ENCODE results near the gene KNDC1.

KNDC1 gene

DNA sequence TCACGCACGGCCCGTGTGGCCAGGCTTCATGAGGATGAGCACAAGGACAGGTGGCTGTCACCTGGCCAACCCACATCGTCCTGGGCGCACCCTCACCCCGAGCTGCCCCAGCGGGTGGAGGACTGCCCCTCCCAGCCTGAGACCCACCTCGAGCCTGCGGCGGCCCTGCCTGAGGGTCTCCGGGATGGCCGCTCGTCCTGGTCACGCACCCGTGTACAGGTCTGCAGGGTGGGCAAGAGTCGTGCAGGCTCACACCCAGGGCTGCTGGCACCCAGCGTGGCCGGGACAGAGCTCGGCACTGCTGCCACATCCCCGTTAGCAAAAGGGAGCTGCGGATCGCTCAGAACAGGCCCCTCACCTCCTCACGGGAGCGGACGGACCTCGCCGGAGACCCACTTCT, 55.6 kb downstream of the KNDC1 start:
- no peak for TF ChIP-seq ZNF785 (tag by site-specific recombination; IDR thresholded peaks at IDR 0.05)
- ChIA-PET POLR2A (no interaction called here), CTCF (interaction anchor here (0.6 to 1.0 kb wide), 2 partner anchors 16 to 72 kb away, joined by 3 to 5 read pairs; no protein-coding TSS in a partner anchor)
- H3K4me3 ChIP-seq (ENCODE audit: low read depth, low read length), result no peak overlapping the region
- H3K36me3 ChIP-seq (ENCODE audit: control insufficient read depth in 2 of 2, insufficient read depth in 1 of 2, low read length in 2 of 2), result no peaks in the 10 kb centered on the region
- H3K27ac ChIP-seq (ENCODE audit: extremely low read depth, low read depth, low read length), result no peak overlapping the region
- no peaks in the 10 kb centered on the region for H3K4me1 ChIP-seq (ENCODE audit: control insufficient read depth, insufficient read depth, low read length)
- no peaks in the 10 kb centered on the region for H3K9me3 ChIP-seq (ENCODE audit: control insufficient read depth, insufficient read depth, low read depth, low read length)

DNA sequence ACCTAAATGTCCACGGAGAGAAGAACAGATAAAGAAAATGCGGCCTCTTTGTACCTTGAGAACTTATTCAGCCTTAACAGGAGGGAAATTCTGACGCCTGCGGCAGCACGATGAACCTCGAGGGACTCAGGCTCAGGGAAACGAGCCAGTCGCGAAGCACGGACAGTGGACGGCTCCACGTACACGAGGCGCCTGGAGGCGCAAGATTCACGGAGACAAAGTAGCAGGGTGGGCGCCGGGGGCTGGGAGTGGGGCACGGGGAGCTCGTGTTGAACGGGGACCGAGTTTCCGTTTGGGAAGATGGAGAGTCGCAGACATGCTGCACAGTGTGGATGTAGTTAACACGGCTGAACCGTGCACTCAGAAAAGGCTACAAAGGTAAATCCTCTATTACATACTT, 56.8 kb downstream of the KNDC1 start:
- TF ChIP-seq, protein P1, sequence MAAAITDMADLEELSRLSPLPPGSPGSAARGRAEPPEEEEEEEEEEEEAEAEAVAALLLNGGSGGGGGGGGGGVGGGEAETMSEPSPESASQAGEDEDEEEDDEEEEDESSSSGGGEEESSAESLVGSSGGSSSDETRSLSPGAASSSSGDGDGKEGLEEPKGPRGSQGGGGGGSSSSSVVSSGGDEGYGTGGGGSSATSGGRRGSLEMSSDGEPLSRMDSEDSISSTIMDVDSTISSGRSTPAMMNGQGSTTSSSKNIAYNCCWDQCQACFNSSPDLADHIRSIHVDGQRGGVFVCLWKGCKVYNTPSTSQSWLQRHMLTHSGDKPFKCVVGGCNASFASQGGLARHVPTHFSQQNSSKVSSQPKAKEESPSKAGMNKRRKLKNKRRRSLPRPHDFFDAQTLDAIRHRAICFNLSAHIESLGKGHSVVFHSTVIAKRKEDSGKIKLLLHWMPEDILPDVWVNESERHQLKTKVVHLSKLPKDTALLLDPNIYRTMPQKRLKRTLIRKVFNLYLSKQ (tag by site-specific recombination; IDR thresholded peaks at IDR 0.05; ENCODE audit: borderline replicate concordance), result no peak
- TF ChIP-seq ZNF585B (tag by site-specific recombination; IDR thresholded peaks at IDR 0.05) (no peak), ZBTB7A (tag by site-specific recombination; IDR thresholded peaks at IDR 0.05; ENCODE audit: low read depth) (no peak)
- TF ChIP-seq, protein P2, sequence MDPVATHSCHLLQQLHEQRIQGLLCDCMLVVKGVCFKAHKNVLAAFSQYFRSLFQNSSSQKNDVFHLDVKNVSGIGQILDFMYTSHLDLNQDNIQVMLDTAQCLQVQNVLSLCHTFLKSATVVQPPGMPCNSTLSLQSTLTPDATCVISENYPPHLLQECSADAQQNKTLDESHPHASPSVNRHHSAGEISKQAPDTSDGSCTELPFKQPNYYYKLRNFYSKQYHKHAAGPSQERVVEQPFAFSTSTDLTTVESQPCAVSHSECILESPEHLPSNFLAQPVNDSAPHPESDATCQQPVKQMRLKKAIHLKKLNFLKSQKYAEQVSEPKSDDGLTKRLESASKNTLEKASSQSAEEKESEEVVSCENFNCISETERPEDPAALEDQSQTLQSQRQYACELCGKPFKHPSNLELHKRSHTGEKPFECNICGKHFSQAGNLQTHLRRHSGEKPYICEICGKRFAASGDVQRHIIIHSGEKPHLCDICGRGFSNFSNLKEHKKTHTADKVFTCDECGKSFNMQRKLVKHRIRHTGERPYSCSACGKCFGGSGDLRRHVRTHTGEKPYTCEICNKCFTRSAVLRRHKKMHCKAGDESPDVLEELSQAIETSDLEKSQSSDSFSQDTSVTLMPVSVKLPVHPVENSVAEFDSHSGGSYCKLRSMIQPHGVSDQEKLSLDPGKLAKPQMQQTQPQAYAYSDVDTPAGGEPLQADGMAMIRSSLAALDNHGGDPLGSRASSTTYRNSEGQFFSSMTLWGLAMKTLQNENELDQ (tag by site-specific recombination; IDR thresholded peaks at IDR 0.05; ENCODE audit: low read depth), result no peak
- Histone ChIP-seq H3K4me1 (ENCODE audit: control insufficient read depth, insufficient read depth, low read length) (no peaks in the 10 kb centered on the region), H3K4me3 (ENCODE audit: low read depth, low read length) (no peak overlapping the region), H3K36me3 (ENCODE audit: control insufficient read depth in 2 of 2, insufficient read depth in 1 of 2, low read length in 2 of 2) (no peaks in the 10 kb centered on the region), H3K9me3 (ENCODE audit: control insufficient read depth, insufficient read depth, low read depth, low read length) (no peaks in the 10 kb centered on the region), H3K27ac (ENCODE audit: extremely low read depth, low read depth, low read length) (no peak overlapping the region)
- POLR2A ChIA-PET, result no interaction called here
- CTCF ChIA-PET, result no interaction called here

DNA sequence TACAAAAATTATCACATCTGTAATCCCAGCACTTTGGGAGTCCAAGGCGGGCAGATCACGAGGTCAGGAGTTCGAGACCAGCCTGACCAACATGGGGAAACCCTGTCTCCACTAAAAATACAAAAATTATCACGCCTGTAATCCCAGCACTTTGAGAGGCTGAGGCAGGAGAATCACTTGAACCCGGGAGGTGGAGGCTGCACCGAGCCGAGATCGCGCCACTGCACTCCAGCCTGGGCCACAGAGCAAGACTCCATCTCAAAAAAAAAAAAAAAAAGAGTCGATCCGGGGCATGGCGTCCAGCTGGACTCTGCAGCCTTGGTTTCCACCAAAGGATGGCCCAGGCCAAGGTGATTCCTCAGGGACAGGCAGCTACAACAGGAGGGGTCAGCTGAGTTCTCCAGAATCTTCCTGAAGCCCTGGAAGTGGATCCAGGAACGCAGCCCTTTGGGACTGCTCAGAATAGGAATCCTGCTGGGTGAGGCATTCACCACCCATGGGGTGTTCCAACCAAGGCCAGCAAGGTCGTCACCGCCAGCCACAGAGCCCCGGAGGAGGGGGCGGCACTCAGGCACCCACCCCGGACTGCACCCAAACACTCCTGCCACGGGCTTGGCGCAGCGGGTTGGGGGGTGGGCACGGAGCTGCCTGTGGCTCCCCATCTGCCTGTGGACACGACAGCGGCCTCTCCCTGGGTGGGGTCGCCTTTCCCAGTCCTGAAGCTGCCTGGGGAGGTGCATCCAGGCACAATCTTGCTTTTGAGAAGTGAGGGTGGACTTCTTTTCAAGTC, 58.0 kb downstream of the KNDC1 start:
- POLR2A ChIA-PET, result no interaction called here
- Histone ChIP-seq H3K4me1 (ENCODE audit: control insufficient read depth, insufficient read depth, low read length) (no peaks in the 10 kb centered on the region), H3K4me3 (ENCODE audit: low read depth, low read length) (no peak overlapping the region), H3K9me3 (ENCODE audit: control insufficient read depth, insufficient read depth, low read depth, low read length) (no peaks in the 10 kb centered on the region), H3K36me3 (ENCODE audit: control insufficient read depth in 2 of 2, insufficient read depth in 1 of 2, low read length in 2 of 2) (no peaks in the 10 kb centered on the region), H3K27ac (ENCODE audit: extremely low read depth, low read depth, low read length) (no peak overlapping the region)
- CTCF ChIA-PET, result no interaction called here
- TF ChIP-seq GFI1B (tag by site-specific recombination; IDR thresholded peaks at IDR 0.05) (no peak), ZNF423 (tag by site-specific recombination; IDR thresholded peaks at IDR 0.05) (no peak), KLF1 (tag by site-specific recombination; IDR thresholded peaks at IDR 0.05) (peak; percentile 65; the same call in 1 of the 2 replicates)
- TF ChIP-seq, protein P3, sequence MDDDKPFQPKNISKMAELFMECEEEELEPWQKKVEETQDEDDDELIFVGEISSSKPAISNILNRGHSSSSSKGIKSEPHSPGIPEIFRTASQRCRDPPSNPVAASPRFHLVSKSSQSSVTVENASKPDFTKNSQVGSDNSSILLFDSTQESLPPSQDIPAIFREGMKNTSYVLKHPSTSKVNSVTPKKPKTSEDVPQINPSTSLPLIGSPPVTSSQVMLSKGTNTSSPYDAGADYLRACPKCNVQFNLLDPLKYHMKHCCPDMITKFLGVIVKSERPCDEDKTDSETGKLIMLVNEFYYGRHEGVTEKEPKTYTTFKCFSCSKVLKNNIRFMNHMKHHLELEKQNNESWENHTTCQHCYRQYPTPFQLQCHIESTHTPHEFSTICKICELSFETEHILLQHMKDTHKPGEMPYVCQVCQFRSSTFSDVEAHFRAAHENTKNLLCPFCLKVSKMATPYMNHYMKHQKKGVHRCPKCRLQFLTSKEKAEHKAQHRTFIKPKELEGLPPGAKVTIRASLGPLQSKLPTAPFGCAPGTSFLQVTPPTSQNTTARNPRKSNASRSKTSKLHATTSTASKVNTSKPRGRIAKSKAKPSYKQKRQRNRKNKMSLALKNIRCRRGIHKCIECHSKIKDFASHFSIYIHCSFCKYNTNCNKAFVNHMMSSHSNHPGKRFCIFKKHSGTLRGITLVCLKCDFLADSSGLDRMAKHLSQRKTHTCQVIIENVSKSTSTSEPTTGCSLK (tag by site-specific recombination; IDR thresholded peaks at IDR 0.05), result no peak
- TF ChIP-seq, protein P4, sequence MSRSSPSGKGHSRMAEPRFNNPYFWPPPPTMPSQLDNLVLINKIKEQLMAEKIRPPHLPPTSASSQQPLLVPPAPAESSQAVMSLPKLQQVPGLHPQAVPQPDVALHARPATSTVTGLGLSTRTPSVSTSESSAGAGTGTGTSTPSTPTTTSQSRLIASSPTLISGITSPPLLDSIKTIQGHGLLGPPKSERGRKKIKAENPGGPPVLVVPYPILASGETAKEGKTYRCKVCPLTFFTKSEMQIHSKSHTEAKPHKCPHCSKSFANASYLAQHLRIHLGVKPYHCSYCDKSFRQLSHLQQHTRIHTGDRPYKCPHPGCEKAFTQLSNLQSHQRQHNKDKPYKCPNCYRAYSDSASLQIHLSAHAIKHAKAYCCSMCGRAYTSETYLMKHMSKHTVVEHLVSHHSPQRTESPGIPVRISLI (tag by site-specific recombination; IDR thresholded peaks at IDR 0.05), result no peak
